Colonic mucosa (tissue), 4 donors: ENCODE measurements around the gene ZNF197. TPM values are rescaled to one million over a fixed set of nuclear protein-coding genes. Genes with fewer than 3 reads are reported as not detected.
"Not testable (repeated sequence)": the region's sequence is repeated elsewhere in the genome, so short reads cannot be mapped to it uniquely, and the experiment has no call there.

Source experiments
- DNase-seq: peaks from one replicate; pipeline ENCODE4 v3.0.0-alpha.2; 2020
- H3K27ac ChIP-seq: fragments of 200-600 bp; one replicate; pipeline ENCODE4 v1.8.0; 2021
- H3K27me3 ChIP-seq: fragments of 200-600 bp; one replicate; pipeline ENCODE4 v1.8.0; 2021
- H3K36me3 ChIP-seq: fragments of 200-600 bp; one replicate; pipeline ENCODE4 v1.8.0; 2021
- H3K4me1 ChIP-seq: fragments of 200-600 bp; one replicate; pipeline ENCODE4 v1.8.0; 2021; ENCODE audit warnings: mild to moderate bottlenecking
- H3K4me3 ChIP-seq: fragments of 200-600 bp; one replicate; pipeline ENCODE4 v1.8.0; 2021
- H3K9ac ChIP-seq, 2 donors: one replicate each; pipeline ENCODE4 v1.7.0; 2013; ENCODE audit warnings: control low read depth in 2 of 2, low read depth in 2 of 2, low read length in 2 of 2
- H3K9me3 ChIP-seq: fragments of 200-600 bp; one replicate; pipeline ENCODE4 v1.8.0; 2021
- intact Hi-C: fragments of 100-400 bp; cut with DNase I; formaldehyde crosslinking; loops from one replicate; pipeline ENCODE4 v1.14.1; 2022
- total RNA-seq, 2 donors: library from RNA; stranded (reverse); fragmentation: NEBNext Ultra II Directional in 1 of 2; extraction: Animal tissue kit (Norgen Biotek cat#: 25700) in 1 of 2; gene quantifications; one replicate each; pipeline ENCODE4 v1.2.1, GENCODE V29; 2021
- TF ChIP-seq, protein P1 (sequence below): fragments of 200-600 bp; IDR thresholded peaks from one replicate; pipeline ENCODE4 v1.8.0; 2022; ENCODE audit warnings: antibody characterized with exemption, mild to moderate bottlenecking
- donor health status: healthy.
- donor health status: DM: no; HTN: no; CAD: no.
- donor health status: DM: no; HTN: no; CAD: no.

Gene ZNF197
- total RNA-seq = 10 to 100 TPM; 10.5 to 13.5 TPM

DNA sequence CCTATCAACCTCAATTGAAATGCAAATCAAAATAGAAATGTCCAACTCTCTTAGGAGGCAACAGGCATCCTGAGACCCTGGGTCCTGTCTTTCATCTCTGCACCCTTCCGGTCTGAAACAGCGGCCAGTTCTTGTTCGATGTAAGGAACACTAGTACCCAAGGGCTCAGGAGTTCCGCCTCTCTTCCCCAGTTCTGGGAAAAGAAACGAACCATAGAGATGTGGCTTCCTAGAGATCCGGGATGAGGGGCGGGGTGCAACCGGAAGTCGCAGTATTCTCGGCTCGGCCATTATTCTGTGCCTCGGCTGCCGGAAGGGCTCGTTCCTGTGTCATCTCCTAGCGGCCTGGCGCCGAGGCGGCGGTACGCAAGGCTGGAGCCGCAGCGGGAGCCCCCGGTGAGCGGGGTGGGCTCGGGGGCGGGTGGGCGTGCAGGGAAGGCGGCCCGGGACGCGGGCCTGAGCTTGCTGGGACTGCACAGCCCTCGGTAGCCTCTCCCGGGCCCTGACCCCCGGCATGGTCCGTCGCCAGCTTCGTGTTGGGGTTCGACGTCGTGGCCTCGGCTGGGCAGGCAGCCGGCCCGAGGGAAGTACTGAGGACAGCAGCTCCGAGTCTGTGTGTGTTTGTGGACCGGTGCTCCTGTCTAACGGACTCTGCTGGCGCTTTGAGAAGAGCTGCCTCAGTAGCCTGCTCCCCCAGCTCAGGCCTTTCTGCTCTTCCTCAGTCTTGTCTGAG is at the start of gene ZNF197:
ZNF197 (plus strand) TSS at position 288 of the 732 bp plus-strand sequence. CDS start 4,119 bp downstream, outside the sequence.
- TF ChIP-seq, protein P1, sequence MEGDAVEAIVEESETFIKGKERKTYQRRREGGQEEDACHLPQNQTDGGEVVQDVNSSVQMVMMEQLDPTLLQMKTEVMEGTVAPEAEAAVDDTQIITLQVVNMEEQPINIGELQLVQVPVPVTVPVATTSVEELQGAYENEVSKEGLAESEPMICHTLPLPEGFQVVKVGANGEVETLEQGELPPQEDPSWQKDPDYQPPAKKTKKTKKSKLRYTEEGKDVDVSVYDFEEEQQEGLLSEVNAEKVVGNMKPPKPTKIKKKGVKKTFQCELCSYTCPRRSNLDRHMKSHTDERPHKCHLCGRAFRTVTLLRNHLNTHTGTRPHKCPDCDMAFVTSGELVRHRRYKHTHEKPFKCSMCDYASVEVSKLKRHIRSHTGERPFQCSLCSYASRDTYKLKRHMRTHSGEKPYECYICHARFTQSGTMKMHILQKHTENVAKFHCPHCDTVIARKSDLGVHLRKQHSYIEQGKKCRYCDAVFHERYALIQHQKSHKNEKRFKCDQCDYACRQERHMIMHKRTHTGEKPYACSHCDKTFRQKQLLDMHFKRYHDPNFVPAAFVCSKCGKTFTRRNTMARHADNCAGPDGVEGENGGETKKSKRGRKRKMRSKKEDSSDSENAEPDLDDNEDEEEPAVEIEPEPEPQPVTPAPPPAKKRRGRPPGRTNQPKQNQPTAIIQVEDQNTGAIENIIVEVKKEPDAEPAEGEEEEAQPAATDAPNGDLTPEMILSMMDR = no peak
- H3K9me3 ChIP-seq = no peaks in the 10 kb centered on the region
- H3K4me1 ChIP-seq = peaks cover 5% of the 10 kb centered on the region
- H3K4me3 ChIP-seq = peak within 1 kb of the TSS; percentile 81
- no peaks in the 10 kb centered on the region for H3K27me3 ChIP-seq
- no peaks in the 10 kb centered on the region for H3K36me3 ChIP-seq
- peak within 1 kb of the TSS; percentile 72 to 74 for H3K9ac ChIP-seq
- intact Hi-C loops = no loop called here
- peak within 1 kb of the TSS; percentile 81 for H3K27ac ChIP-seq
- peak; percentile 87 for DNase-seq

DNA sequence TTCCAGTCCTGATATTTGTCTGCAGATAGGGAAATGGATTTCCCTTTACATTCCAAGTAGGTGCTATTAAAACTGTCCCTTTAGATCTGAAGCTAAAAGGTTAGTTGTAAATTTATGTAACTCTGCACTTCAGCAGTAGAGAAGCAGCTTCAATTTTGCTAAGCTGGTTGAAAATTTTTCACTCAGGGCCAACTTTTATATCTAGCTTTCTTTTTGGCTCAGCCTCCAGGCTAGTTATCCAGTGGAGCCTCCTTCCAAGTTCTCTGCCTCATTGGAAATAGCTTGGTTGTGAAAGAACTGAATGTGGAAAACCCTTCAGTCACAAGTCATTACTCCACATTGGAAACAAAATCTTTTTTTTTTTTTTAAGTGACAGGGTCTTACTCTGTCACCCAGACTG is 48.2 kb upstream of the ZNF197 start:
- no peaks in the 10 kb centered on the region for H3K4me1 ChIP-seq
- no peaks in the 10 kb centered on the region for H3K36me3 ChIP-seq
- no peak for DNase-seq
- no peaks in the 10 kb centered on the region for H3K27me3 ChIP-seq
- no peak overlapping the region for H3K9ac ChIP-seq
- intact Hi-C loops = no loop called here
- no peak overlapping the region for H3K4me3 ChIP-seq
- no peak overlapping the region for H3K27ac ChIP-seq
- no peaks in the 10 kb centered on the region for H3K9me3 ChIP-seq
- TF ChIP-seq, protein P1 = no peak

DNA sequence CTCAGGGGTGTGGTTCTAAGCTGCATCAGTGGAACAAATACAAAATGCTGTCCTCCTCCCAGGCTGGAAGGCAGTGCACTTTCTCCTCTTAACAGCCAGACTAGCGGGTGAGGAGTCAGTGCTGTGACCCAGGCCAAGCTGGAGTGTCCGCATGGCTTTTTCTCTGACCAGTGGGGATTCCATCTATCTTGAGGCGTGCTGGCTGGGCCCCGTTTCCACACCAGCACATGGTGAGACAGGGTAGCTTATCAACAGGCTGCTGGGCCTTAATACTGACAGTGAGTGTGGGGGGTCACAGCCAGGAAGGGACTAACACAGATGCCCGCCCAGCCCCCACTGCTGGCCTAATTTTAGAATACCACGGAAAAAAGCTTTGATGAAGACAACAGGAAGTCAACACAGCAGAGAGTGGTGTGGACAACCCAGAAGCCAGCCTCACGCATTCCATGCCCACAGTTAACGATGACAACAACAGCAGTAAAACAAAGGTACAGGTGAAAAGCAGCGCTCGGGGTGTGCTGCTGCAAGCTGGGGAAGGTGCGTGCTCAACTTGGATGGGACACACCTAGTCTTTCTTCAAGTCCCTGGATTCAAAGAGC is 47.4 kb upstream of the ZNF197 start:
- H3K36me3 ChIP-seq, H3K27ac ChIP-seq, H3K9ac ChIP-seq, H3K27me3 ChIP-seq, intact Hi-C loops, H3K4me1 ChIP-seq, DNase-seq, H3K4me3 ChIP-seq, H3K9me3 ChIP-seq: not testable (repeated sequence)

- H3K36me3 ChIP-seq, H3K9ac ChIP-seq, intact Hi-C loops, H3K4me3 ChIP-seq, H3K9me3 ChIP-seq, H3K4me1 ChIP-seq, DNase-seq, H3K27ac ChIP-seq, H3K27me3 ChIP-seq: not testable (repeated sequence)
Measured at GRCh38 chr3:44578316-44578715, 46.5 kb upstream of the ZNF197 start.

DNA sequence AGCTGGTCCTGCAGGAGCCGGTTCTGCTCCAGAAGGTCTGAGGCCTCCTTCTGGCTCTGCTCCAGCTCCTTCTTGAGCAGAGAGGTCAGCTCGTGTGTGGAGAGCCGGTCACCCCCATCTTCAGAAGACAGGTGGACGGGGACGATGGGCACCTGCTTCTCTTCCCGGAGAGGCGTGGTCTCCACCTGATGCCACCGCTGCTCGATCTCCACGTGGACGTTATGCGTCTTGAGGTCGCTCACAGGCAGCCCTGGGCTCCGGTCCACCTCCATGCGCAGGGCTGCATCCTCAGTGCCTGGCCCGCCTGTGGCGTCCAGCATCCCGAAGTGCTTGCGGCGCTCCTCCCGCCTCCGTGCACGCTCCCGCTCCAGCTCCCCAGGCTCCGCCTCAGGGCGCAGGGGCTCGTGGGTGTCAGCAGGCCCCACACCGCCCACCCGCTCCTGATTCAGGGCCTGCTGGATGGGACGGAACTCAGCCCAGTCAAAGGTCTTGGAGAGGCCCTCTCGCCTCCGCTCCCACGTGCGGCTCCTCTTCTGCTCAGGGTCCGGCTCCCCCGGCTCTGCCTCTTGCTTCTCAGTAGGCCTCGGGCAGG is 45.8 kb upstream of the ZNF197 start:
- H3K4me1 ChIP-seq, H3K4me3 ChIP-seq, H3K27ac ChIP-seq, intact Hi-C loops, H3K9ac ChIP-seq, H3K27me3 ChIP-seq, H3K36me3 ChIP-seq, H3K9me3 ChIP-seq, DNase-seq: not testable (repeated sequence)

- DNase-seq, intact Hi-C loops, H3K4me3 ChIP-seq: not testable (repeated sequence)
Measured at GRCh38 chr3:44579749-44580148, 45.1 kb upstream of the ZNF197 start.

GRCh38 chr3:44580971-44581370 is 43.9 kb upstream of the ZNF197 start:
- DNase-seq, H3K9ac ChIP-seq, H3K27ac ChIP-seq, H3K4me3 ChIP-seq, H3K27me3 ChIP-seq, H3K4me1 ChIP-seq, intact Hi-C loops, H3K9me3 ChIP-seq, H3K36me3 ChIP-seq: not testable (repeated sequence)

More at GRCh38 chr3:44579749-44580148, 45.1 kb upstream of the ZNF197 start:
- H3K4me1 ChIP-seq, H3K9ac ChIP-seq, H3K36me3 ChIP-seq, H3K9me3 ChIP-seq, H3K27ac ChIP-seq, H3K27me3 ChIP-seq: not testable (repeated sequence)
